Hepatocyte (in vitro differentiated cells): Measurements from ENCODE around the gene AKIP1. TPM values are rescaled to one million over a fixed set of nuclear protein-coding genes. Genes with fewer than 3 reads are reported as not detected.
A peak's percentile ranks its signal among the peaks of the same experiment; 100 is the strongest.
"Not testable (repeated sequence)": the region's sequence is repeated elsewhere in the genome, so short reads cannot be mapped to it uniquely, and the experiment has no call there.

Source experiments
- DNase-seq: peaks from one replicate; pipeline ENCODE4 v3.0.0-alpha.2; 2016; ENCODE audit warnings: low spot score
- H2AFZ ChIP-seq: fragments of 200-600 bp; sonication (generic); 2 replicates; pipeline ENCODE4 v1.6.0; 2016; ENCODE audit warnings: antibody characterized with exemption, mild to moderate bottlenecking
- H3K27ac ChIP-seq: fragments of 200-600 bp; sonication (generic); 2 replicates; pipeline ENCODE4 v1.5.1; 2016; ENCODE audit warnings: mild to moderate bottlenecking
- H3K27me3 ChIP-seq: fragments of 200-600 bp; sonication (generic); 2 replicates; pipeline ENCODE4 v1.6.1; 2016
- H3K36me3 ChIP-seq: fragments of 200-600 bp; sonication (generic); replicated peaks from 2 replicates; pipeline ENCODE4 v1.5.1; 2016; ENCODE audit warnings: low read depth; ENCODE audit not compliant: insufficient read depth
- H3K4me1 ChIP-seq: fragments of 200-600 bp; sonication (generic); 2 replicates; pipeline ENCODE4 v1.5.1; 2016; ENCODE audit warnings: mild to moderate bottlenecking, moderate library complexity; ENCODE audit not compliant: insufficient read depth
- H3K4me2 ChIP-seq: fragments of 200-600 bp; sonication (generic); 2 replicates; pipeline ENCODE4 v1.6.0; 2016
- H3K4me3 ChIP-seq: fragments of 200-600 bp; sonication (generic); 2 replicates; pipeline ENCODE4 v1.5.1; 2016; ENCODE audit warnings: mild to moderate bottlenecking
- H3K79me2 ChIP-seq: fragments of 200-600 bp; sonication (generic); 2 replicates; pipeline ENCODE4 v1.6.0; 2017; ENCODE audit warnings: mild to moderate bottlenecking
- H3K9me2 ChIP-seq: fragments of 200-600 bp; sonication (generic); replicated peaks from 2 replicates; pipeline ENCODE4 v1.6.0; 2017; ENCODE audit warnings: mild to moderate bottlenecking; ENCODE audit not compliant: insufficient read depth
- H3K9me3 ChIP-seq: fragments of 200-600 bp; sonication (generic); 2 replicates; pipeline ENCODE4 v1.5.1; 2016; ENCODE audit warnings: low read depth, mild to moderate bottlenecking
- H4K20me1 ChIP-seq: fragments of 200-600 bp; sonication (generic); 2 replicates; pipeline ENCODE4 v1.6.0; 2016; ENCODE audit warnings: mild to moderate bottlenecking; ENCODE audit not compliant: insufficient read depth, poor library complexity, severe bottlenecking
- EZH2 ChIP-seq: fragments of 200-600 bp; sonication (generic); IDR thresholded peaks from 2 replicates; pipeline ENCODE4 v1.6.1; 2016; ENCODE audit warnings: antibody characterized with exemption, mild to moderate bottlenecking, borderline replicate concordance
- EZH2phosphoT487 ChIP-seq: fragments of 200-600 bp; sonication (generic); IDR thresholded peaks from one replicate; pipeline ENCODE4 v1.6.1; 2018; ENCODE audit warnings: antibody characterized with exemption, mild to moderate bottlenecking, low read depth, moderate library complexity; ENCODE audit not compliant: unreplicated experiment, severe bottlenecking
- WGBS: methylation state at CpG from one replicate; pipeline ENCODE4 v1.1.6; 2016; ENCODE audit warnings: low lambda C conversion rate; ENCODE audit errors: missing lambda C conversion rate; 5-methylcytosine and 5-hydroxymethylcytosine counted together
- polyA plus RNA-seq: library from polyadenylated mRNA; unstranded; fragments of >200 nt; fragmentation: Nextera tagmentation; extraction: Ambion mirVana; gene quantifications from 2 replicates; pipeline ENCODE4 v1.2.1, GENCODE V29; 2016
- total RNA-seq: library from RNA; depleted of rRNA; stranded (reverse); fragments of >200 nt; gene quantifications from 2 replicates; pipeline ENCODE4 v1.2.3, GENCODE V29; 2014
- TF ChIP-seq, protein P1 (sequence below): fragments of 200-600 bp; sonication (generic); IDR thresholded peaks from 2 replicates; pipeline ENCODE4 v1.5.1; 2016; ENCODE audit warnings: antibody characterized with exemption, mild to moderate bottlenecking; ENCODE audit not compliant: poor library complexity

The AKIP1 gene
- total and polyA plus RNA-seq, 2 experiments from 2014 or later = 31.3 to 32.2 TPM

DNA sequence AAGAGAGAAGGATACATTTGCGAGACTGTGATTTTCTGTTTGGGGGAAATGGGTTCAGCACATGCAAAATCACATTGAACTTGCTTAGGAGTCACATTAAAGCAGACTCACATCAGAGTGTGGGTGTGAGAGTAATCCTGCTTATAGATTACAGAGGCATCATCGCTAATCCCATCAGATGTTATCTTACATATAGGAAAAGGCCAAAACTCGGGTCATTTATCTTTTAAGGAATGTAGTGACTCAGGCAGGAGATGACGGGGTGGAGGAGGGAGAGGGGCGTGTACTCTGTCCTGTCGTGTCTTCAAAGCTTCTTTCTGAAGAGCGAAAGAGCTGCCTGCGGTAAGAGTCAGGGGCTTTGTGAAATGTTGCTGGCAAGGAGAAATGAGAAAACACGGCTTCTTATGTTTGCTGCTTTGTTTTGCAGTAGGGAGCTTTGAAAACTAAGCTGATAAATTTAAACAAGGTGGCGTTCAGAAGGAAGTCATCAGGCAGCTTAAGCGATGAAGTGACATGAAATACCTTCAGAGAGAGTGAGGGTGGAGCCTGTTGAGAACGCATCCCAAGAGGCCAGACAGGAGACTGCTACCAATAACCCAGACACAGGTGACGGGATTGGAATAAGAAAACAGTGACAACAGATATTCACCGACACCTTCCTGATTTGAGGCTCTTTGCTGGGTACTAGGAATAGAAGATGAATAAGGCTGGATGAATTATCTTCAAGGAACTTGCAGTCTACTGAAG, 23.9 kb downstream of the AKIP1 start:
- Histone ChIP-seq H3K27me3 (no peaks in the 10 kb centered on the region), H3K4me2 (peak overlapping the region; percentile 57), H3K9me3 (no peaks in the 10 kb centered on the region), H3K36me3 (no peaks in the 10 kb centered on the region), H3K4me3 (no peak overlapping the region), H3K9me2 (no peaks in the 10 kb centered on the region), H3K4me1 (no peaks in the 10 kb centered on the region), H4K20me1 (no peaks in the 10 kb centered on the region), H3K79me2 (no peaks in the 10 kb centered on the region), H3K27ac (peak overlapping the region; percentile 56), H2AFZ (peak overlapping the region; percentile 9)
- TF ChIP-seq, protein P1, sequence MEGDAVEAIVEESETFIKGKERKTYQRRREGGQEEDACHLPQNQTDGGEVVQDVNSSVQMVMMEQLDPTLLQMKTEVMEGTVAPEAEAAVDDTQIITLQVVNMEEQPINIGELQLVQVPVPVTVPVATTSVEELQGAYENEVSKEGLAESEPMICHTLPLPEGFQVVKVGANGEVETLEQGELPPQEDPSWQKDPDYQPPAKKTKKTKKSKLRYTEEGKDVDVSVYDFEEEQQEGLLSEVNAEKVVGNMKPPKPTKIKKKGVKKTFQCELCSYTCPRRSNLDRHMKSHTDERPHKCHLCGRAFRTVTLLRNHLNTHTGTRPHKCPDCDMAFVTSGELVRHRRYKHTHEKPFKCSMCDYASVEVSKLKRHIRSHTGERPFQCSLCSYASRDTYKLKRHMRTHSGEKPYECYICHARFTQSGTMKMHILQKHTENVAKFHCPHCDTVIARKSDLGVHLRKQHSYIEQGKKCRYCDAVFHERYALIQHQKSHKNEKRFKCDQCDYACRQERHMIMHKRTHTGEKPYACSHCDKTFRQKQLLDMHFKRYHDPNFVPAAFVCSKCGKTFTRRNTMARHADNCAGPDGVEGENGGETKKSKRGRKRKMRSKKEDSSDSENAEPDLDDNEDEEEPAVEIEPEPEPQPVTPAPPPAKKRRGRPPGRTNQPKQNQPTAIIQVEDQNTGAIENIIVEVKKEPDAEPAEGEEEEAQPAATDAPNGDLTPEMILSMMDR = no peak
- TF ChIP-seq EZH2phosphoT487 (no peak), EZH2 (no peak)
- DNase-seq = peak; percentile 78
- 25% methylated on average over 14 of the region's 14 CpGs for WGBS

DNA sequence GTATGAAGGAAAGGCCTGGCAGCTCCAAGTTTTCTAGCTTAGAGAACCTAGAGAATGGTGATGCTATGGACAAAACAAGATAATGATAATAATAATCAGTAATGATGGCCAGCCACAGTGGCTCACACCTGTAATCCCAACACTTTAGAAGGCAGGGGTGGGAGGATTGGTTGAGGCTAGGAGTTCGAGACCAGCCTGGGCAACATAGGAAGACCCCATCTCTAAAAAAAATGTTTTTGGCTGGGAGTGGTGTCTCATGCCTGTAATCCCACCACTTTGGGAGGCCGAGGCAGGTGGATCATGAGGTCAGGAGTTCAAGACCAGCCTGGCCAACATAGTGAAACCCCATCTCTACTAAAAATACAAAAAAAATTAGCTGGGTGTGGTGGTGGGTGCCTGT, 24.8 kb downstream of the AKIP1 start:
- WGBS = 100% methylated on average over 2 of the region's 2 CpGs
- not testable (repeated sequence) for H3K9me3 ChIP-seq, H3K4me1 ChIP-seq, DNase-seq, H3K4me2 ChIP-seq, H4K20me1 ChIP-seq, H2AFZ ChIP-seq, H3K36me3 ChIP-seq, H3K27me3 ChIP-seq, H3K79me2 ChIP-seq, H3K4me3 ChIP-seq, H3K9me2 ChIP-seq
- H3K27ac ChIP-seq = peak overlapping the region; percentile 56

DNA sequence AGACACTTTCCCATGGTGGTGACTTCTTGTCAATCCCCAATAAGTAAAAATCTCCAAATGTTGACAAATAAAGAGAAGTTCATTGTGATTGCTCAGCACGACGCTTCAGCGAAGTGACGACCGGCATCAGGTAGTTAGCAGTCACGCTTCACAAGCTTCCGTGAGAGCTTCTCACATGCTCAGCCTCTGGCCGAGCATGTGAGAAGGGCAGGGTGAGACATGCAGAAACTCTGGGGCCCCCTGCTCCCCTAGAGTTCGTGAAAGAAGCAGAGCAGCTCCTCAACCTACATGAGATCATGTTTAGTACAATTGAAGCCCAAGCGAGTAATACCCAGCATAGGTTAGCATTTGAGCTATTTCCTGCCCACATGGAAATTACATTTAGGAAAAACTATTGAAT, 26.2 kb downstream of the AKIP1 start:
- Histone ChIP-seq H3K4me3 (no peak overlapping the region), H3K9me2 (no peaks in the 10 kb centered on the region), H3K27ac (no peak overlapping the region), H3K9me3 (no peaks in the 10 kb centered on the region), H3K4me2 (no peak overlapping the region), H3K27me3 (no peaks in the 10 kb centered on the region), H3K4me1 (no peaks in the 10 kb centered on the region), H3K79me2 (no peaks in the 10 kb centered on the region), H2AFZ (no peak overlapping the region), H4K20me1 (no peaks in the 10 kb centered on the region), H3K36me3 (no peaks in the 10 kb centered on the region)
- TF ChIP-seq EZH2phosphoT487 (no peak), EZH2 (no peak)
- TF ChIP-seq, protein P1 = no peak
- no peak for DNase-seq
- WGBS = 92% methylated on average over 10 of the region's 10 CpGs

DNA sequence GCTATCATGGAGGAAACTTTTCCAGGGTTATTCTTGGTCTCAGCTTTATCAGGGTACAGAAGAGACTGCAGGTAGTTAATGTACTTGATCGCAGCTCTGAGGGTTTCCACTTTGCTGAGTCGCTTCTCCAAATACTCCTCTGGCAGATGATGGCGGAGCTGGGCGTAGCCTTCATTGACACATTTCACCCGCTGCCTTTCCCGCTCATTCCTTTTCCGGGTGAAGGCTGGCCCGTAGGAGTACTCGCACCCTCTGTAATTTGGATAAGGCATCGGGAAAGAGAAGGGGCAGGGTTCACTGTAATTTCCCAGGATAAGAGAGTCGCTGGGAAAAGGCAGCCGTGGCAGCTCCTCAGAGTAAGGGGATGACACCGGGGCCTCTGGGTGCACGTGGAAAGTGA, 26.7 kb downstream of the AKIP1 start:
- Histone ChIP-seq H3K79me2 (no peaks in the 10 kb centered on the region), H3K27ac (no peak overlapping the region), H3K9me2 (no peaks in the 10 kb centered on the region), H2AFZ (no peak overlapping the region), H3K4me1 (no peaks in the 10 kb centered on the region), H3K36me3 (no peaks in the 10 kb centered on the region), H4K20me1 (no peaks in the 10 kb centered on the region), H3K27me3 (no peaks in the 10 kb centered on the region), H3K4me3 (no peak overlapping the region), H3K9me3 (no peaks in the 10 kb centered on the region), H3K4me2 (no peak overlapping the region)
- 89% methylated on average over 14 of the region's 14 CpGs for WGBS
- no peak for DNase-seq
- TF ChIP-seq, protein P1 = no peak
- TF ChIP-seq EZH2 = no peak
- no peak for TF ChIP-seq EZH2phosphoT487
